Dedifferentiated amniotic fluid mesenchymal stem cell (primary cell): Measurements from ENCODE around the gene NTRK2.

Source experiments
- DNase-seq: peaks from one replicate; pipeline ENCODE4 v3.0.0-alpha.2; 2016; ENCODE audit errors: extremely low spot score

NTRK2 gene

GRCh38 chr9:84669288-84670137 lies at the start of gene NTRK2:
NTRK2 (plus strand) TSS chr9:84669729; CDS start chr9:84670749, 1,020 bp downstream.
- no peak for DNase-seq

GRCh38 chr9:84620338-84620737 lies 49.2 kb upstream of the NTRK2 start:
- DNase-seq: no peak

- DNase-seq: no peak
These were observed 47.7 kb upstream of the NTRK2 start for GRCh38 chr9:84621811-84622210.

GRCh38 chr9:84622981-84623380 lies 46.5 kb upstream of the NTRK2 start:
- no peak for DNase-seq

- no peak for DNase-seq
These were observed 33.1 kb upstream of the NTRK2 start for GRCh38 chr9:84636436-84636835.

- no peak for DNase-seq
These were observed 26.9 kb upstream of the NTRK2 start for GRCh38 chr9:84642553-84643141.

- DNase-seq: no peak
These were observed 21.8 kb upstream of the NTRK2 start for GRCh38 chr9:84647699-84648098.

- no peak for DNase-seq
These were observed 16.9 kb upstream of the NTRK2 start for GRCh38 chr9:84652496-84653120.

- no peak for DNase-seq
These were observed 14.1 kb upstream of the NTRK2 start for GRCh38 chr9:84655447-84655846.

GRCh38 chr9:84659313-84659712 lies 10.2 kb upstream of the NTRK2 start:
- no peak for DNase-seq

GRCh38 chr9:84659773-84660172 lies 9.8 kb upstream of the NTRK2 start:
- no peak for DNase-seq

GRCh38 chr9:84667571-84668195 lies 1.8 kb upstream of the NTRK2 start:
- DNase-seq: no peak

- DNase-seq: no peak
These were observed 1.1 kb upstream of the NTRK2 start for GRCh38 chr9:84668196-84669012.

GRCh38 chr9:84669013-84669287 lies 579 bp upstream of the NTRK2 start:
- DNase-seq: no peak

GRCh38 chr9:84670138-84671041 lies 861 bp downstream of the NTRK2 start:
- no peak for DNase-seq

- DNase-seq: no peak
These were observed 2.3 kb downstream of the NTRK2 start for GRCh38 chr9:84671586-84672521.

GRCh38 chr9:84673806-84674205 lies 4.3 kb downstream of the NTRK2 start:
- DNase-seq: no peak

GRCh38 chr9:84677080-84677479 lies 7.6 kb downstream of the NTRK2 start:
- no peak for DNase-seq

GRCh38 chr9:84679571-84679970 lies 10.0 kb downstream of the NTRK2 start:
- DNase-seq: no peak
